HG02870 (cell line): ENCODE data around the gene ACER2.
A peak's percentile ranks its signal among the peaks of the same experiment; 100 is the strongest.
"Not testable (repeated sequence)": the region's sequence is repeated elsewhere in the genome, so short reads cannot be mapped to it uniquely, and the experiment has no call there.

Experiments used
- ATAC-seq: cut with Tn5 transposase; IDR thresholded peaks from one replicate; pipeline ENCODE4 v1.9.1; 2021; ENCODE audit warnings: mild to moderate bottlenecking, moderate library complexity; ENCODE audit not compliant: unreplicated experiment

The ACER2 gene

GRCh38 chr9:19408316-19408692, 505 bp upstream of the ACER2 start:
- ATAC-seq: peak; percentile 7

- ATAC-seq: peak; percentile 9
Measured at GRCh38 chr9:19409401-19410194, 789 bp downstream of the ACER2 start.

- ATAC-seq: no peak
Measured at GRCh38 chr9:19410195-19410503, 1.3 kb downstream of the ACER2 start.

GRCh38 chr9:19410594-19410993, 1.8 kb downstream of the ACER2 start:
- ATAC-seq: no peak

- ATAC-seq: no peak
Measured at GRCh38 chr9:19411316-19411715, 2.5 kb downstream of the ACER2 start.

- ATAC-seq: not testable (repeated sequence)
Measured at GRCh38 chr9:19413456-19413855, 4.6 kb downstream of the ACER2 start.

GRCh38 chr9:19416143-19416542, 7.3 kb downstream of the ACER2 start:
- no peak for ATAC-seq

- no peak for ATAC-seq
Measured at GRCh38 chr9:19420877-19421276, 12.1 kb downstream of the ACER2 start.

GRCh38 chr9:19423163-19423562, 14.4 kb downstream of the ACER2 start:
- no peak for ATAC-seq

- ATAC-seq: peak; percentile 88
Measured at GRCh38 chr9:19424176-19424779, 15.5 kb downstream of the ACER2 start.

- ATAC-seq: no peak
Measured at GRCh38 chr9:19429595-19429994, 20.8 kb downstream of the ACER2 start.

GRCh38 chr9:19430201-19430760, 21.5 kb downstream of the ACER2 start:
- ATAC-seq: no peak

- no peak for ATAC-seq
Measured at GRCh38 chr9:19431361-19432171, 22.8 kb downstream of the ACER2 start.

GRCh38 chr9:19432473-19432872, 23.7 kb downstream of the ACER2 start:
- ATAC-seq: no peak

- not testable (repeated sequence) for ATAC-seq
Measured at GRCh38 chr9:19433729-19434128, 24.9 kb downstream of the ACER2 start.

GRCh38 chr9:19440376-19440775, 31.6 kb downstream of the ACER2 start:
- no peak for ATAC-seq

- no peak for ATAC-seq
Measured at GRCh38 chr9:19440823-19441580, 32.2 kb downstream of the ACER2 start.

- peak; percentile 76 for ATAC-seq
Measured at GRCh38 chr9:19441730-19442129, 32.9 kb downstream of the ACER2 start.

GRCh38 chr9:19442240-19442639, 33.4 kb downstream of the ACER2 start:
- peak; percentile 31 for ATAC-seq

- ATAC-seq: no peak
Measured at GRCh38 chr9:19445452-19445851, 36.6 kb downstream of the ACER2 start.

GRCh38 chr9:19446361-19446861, 37.6 kb downstream of the ACER2 start:
- ATAC-seq: no peak
